Activated CD4-positive, alpha-beta T cell treated with anti-CD3 and anti-CD28 coated beads, Interleukin-2, amount 50 U/mL, for 16 hours (primary cell): ENCODE measurements around the gene ACAP3.
A peak's percentile ranks its signal among the peaks of the same experiment; 100 is the strongest.

Experiments used
- DNase-seq: peaks from one replicate; pipeline ENCODE4 v3.0.0-alpha.2; 2020

Gene ACAP3

GRCh38 chr1:1344655-1345361, 37.1 kb upstream of the ACAP3 start:
- DNase-seq = peak; percentile 65

GRCh38 chr1:1343811-1344421, 36.2 kb upstream of the ACAP3 start:
- DNase-seq = no peak

DNA sequence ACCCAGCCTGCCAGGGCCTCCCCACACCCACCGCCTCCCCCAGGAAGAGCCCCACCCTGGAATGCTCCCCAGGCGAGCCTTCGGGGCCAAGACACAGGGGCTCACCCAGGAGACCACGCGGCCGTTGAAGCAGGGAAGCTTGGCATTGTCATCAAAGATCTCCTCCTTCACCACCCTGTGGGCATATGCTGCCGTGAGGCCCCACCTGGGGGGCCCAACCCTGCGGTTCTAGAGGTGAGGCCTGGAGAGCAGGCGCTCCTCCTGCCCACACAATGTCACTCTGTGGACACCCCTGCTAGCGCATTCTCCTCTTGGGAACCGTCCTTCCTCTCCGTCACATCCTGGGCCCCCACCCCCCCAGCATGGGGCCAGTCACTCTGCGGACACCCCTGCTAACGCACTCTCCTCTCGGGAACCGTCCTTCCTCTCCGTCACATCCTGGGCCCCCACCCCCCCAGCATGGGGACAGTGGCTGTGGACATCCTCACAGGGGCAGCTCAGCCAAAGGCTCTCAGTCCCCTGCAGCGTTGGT, 34.9 kb upstream of the ACAP3 start:
- no peak for DNase-seq

GRCh38 chr1:1342061-1342562, 34.4 kb upstream of the ACAP3 start:
- no peak for DNase-seq

GRCh38 chr1:1341549-1342021, 33.9 kb upstream of the ACAP3 start:
- no peak for DNase-seq

DNA sequence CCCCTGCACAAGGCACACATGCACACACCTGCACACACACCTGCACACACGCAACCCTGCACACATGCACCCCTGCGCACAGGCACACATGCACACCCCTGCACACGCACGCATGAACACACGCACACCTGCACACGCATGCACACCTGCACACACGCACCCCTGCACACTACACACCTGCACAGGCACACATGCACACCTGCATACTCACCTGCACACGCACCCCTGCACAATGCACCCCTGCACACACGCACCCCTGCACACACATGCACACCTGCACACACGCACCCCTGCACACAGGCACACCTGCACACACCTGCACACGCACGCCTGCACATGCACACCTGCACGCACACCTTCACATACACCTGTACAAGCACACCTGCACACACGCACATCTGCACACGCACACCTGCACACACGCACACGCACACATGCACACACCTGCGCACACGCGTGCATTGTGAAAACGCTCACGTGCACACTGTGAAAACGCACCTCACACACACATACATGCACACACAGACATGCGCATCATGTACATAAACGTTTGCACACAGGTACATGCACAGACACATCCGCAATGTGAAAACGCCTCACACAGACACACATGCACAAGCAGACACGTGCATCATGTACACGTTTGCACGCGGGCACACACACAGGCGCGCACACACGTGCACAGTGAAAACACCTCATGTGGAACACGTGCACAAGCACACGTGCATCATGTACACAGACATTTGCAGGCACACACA, 33.2 kb upstream of the ACAP3 start:
- no peak for DNase-seq

DNA sequence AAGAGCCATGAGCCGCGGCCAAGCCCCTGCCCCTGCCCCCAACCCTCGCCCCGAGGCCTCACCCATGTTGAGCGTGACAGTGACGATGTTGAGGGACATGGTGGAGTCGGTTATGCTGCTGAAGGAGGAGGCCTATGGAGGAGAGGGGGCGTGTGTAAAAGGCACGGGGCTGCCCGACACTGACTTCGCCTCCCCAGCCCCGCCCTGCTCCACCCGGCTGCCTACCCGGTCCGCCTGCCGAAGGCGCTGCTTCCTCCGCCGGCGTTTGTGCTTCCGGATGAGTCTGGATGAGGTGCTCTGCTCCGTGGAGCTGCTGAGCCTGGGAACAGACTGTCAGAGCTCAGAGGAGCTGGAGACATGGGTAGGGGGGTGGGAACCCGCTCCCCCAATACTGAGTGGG, 32.5 kb upstream of the ACAP3 start:
- no peak for DNase-seq

DNA sequence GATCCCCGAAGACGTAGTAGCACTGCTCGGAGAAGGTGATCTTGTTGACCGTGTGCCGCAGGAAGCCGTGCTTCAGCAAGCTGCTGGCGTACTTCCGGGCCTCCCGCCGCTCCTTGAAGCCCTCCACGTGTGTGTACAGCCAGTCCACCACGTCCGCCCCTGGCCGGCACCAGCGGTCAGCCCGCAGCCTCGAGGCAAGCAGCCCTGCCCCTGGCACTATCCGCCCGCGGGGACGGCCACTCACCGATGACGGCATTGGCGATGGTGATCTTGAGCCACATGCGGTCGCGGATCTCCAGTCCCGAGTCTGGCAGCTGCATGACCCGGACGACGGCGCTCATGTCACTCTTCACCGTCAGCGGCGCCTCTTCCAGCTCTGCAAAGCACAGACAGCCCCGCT, 30.5 kb upstream of the ACAP3 start:
- no peak for DNase-seq

- peak; percentile 46 for DNase-seq
These were observed 30.0 kb upstream of the ACAP3 start for GRCh38 chr1:1337793-1338147.

DNA sequence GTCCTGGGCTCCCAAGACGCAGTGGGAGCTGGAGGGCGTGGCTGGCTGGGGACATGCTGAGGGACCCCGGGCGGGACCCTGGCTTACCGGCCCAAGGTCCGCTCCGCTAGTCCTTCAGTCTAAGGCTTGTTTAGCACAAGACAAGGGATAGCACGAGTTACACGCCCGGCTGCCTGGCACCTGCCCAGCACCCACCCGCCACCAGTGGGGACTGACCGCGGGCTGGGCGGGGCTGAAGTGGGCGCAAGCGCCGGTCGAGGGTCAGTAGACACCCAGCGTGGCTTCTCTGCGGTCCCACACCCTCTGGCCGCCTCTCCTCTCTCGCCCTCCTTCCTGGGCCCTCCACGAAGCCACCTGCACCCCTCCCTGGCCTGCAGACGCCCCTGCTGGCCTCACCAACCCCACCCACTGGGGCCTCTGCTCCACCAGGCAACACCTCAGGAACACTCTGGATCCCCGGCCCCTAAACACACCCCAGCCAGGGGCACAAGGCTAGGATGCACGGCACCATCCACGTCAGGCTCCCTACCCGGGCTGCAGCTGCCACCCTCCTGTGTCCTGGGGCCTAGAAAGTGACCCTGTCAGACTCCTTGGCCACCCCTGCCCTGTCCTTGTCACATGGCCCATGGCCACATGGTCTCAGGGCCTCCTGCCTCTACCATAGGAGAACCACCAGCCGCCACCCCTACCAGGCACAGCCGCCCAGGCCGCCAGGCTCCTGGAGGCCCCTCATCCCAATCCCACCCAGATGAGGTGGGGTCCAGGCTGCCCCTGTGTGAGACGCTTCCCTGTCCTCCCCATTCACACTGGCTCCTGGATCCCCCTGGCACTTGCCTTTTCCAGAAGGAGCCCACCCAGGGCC, 29.4 kb upstream of the ACAP3 start:
- no peak for DNase-seq

DNA sequence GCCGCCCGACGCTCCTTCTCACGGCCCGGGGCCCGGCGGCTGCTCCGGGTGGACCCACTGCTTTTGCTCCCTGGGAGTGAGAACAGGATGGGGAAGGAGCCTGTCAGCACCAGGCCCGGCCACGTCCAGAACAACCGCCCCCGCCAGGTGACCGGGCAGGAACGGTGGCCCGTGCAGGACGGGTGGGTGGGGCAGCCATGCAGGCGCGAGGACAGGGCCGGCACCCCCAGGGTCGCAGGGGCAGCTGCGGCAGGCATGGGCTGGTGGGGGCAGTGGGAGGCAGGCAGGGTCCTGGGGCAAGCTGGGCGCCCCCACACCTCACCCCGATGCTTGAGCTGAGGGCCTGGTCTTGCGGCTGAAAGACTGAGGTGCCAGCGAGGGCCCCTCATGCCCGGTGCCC, 28.7 kb upstream of the ACAP3 start:
- no peak for DNase-seq

GRCh38 chr1:1335792-1336248, 28.1 kb upstream of the ACAP3 start:
- DNase-seq = no peak

GRCh38 chr1:1335283-1335682, 27.6 kb upstream of the ACAP3 start:
- no peak for DNase-seq

DNA sequence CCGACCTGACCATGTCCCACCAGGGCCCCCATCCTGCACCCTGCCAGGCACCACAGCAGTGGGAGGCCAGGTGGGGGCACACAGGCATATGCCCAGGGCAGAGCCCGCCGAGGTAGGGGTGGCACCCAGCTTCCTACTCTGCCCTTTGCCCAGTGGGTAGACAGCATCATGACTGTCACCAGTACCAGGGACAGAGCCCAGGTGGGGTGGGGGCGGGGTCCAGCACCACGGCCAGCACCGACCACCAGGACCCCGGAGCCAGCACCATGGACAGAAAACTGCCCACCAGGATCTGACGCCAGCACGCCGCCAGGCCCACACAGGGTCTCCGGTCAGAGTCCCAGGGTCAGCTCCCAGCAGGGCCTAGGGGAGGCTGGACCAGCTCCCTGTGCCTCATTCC, 27.1 kb upstream of the ACAP3 start:
- no peak for DNase-seq

- DNase-seq = no peak
These were observed 26.0 kb upstream of the ACAP3 start for GRCh38 chr1:1333551-1334241.

GRCh38 chr1:1332774-1333480, 25.2 kb upstream of the ACAP3 start:
- no peak for DNase-seq

- no peak for DNase-seq
These were observed 24.5 kb upstream of the ACAP3 start for GRCh38 chr1:1332031-1332755.

DNA sequence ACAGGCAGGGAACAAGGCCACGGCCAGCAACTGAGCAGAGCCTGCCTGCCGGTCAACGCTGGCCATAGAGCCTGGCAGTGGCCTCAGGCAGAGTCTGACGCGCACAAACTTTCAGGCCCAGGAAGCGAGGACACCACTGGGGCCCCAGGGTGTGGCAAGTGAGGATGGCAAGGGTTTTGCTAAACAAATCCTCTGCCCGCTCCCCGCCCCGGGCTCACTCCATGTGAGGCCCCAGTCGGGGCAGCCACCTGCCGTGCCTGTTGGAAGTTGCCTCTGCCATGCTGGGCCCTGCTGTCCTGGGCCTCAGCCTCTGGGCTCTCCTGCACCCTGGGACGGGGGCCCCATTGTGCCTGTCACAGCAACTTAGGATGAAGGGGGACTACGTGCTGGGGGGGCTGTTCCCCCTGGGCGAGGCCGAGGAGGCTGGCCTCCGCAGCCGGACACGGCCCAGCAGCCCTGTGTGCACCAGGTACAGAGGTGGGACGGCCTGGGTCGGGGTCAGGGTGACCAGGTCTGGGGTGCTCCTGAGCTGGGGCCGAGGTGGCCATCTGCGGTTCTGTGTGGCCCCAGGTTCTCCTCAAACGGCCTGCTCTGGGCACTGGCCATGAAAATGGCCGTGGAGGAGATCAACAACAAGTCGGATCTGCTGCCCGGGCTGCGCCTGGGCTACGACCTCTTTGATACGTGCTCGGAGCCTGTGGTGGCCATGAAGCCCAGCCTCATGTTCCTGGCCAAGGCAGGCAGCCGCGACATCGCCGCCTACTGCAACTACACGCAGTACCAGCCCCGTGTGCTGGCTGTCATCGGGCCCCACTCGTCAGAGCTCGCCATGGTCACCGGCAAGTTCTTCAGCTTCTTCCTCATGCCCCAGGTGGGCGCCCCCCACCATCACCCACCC, 23.6 kb upstream of the ACAP3 start, which contains the start of gene TAS1R3:
Gene TAS1R3, plus strand, starts transcription at position 213 of the 898 bp plus-strand sequence. Its CDS starts 66 bp downstream, at position 279.
- no peak for DNase-seq

- no peak for DNase-seq
These were observed 22.8 kb upstream of the ACAP3 start for GRCh38 chr1:1330366-1331067.
